ENCODE measurements around the gene SELENOH. TPM values are rescaled to one million over a fixed set of nuclear protein-coding genes. Genes with fewer than 3 reads are reported as not detected.

Gene SELENOH
- total RNA-seq, 1 donor from 2014 or later = 86.0 TPM

- no peak for DNase-seq (ENCODE audit: low read depth, low spot score)
Observed at GRCh38 chr11:57746920-57747319, 5.6 kb downstream of the SELENOH start.

GRCh38 chr11:57751176-57751575 lies 9.9 kb downstream of the SELENOH start:
- DNase-seq (ENCODE audit: low read depth, low spot score) = no peak

- no peak for DNase-seq (ENCODE audit: low read depth, low spot score)
Observed at GRCh38 chr11:57751676-57752253, 10.5 kb downstream of the SELENOH start, which contains the start of gene BTBD18. BTBD18 (minus strand) TSS chr11:57751819; CDS start chr11:57751188, 631 bp downstream.

- no peak for DNase-seq (ENCODE audit: low read depth, low spot score)
Observed at GRCh38 chr11:57752954-57753353, 11.7 kb downstream of the SELENOH start.

GRCh38 chr11:57758174-57758573 lies 16.9 kb downstream of the SELENOH start:
- DNase-seq (ENCODE audit: low read depth, low spot score) = no peak

GRCh38 chr11:57761301-57762234 lies 20.3 kb downstream of the SELENOH start, which contains the start of gene CTNND1:
CTNND1 (plus strand) TSS chr11:57761802; CDS start chr11:57791479, 29,677 bp downstream.
- peak; percentile 94 for DNase-seq (ENCODE audit: low read depth, low spot score)

GRCh38 chr11:57762235-57762861 lies 21.1 kb downstream of the SELENOH start:
- DNase-seq (ENCODE audit: low read depth, low spot score) = no peak

- DNase-seq (ENCODE audit: low read depth, low spot score) = no peak
Observed at GRCh38 chr11:57763568-57763967, 22.3 kb downstream of the SELENOH start.

- DNase-seq (ENCODE audit: low read depth, low spot score) = no peak
Observed at GRCh38 chr11:57764021-57764420, 22.7 kb downstream of the SELENOH start.

- no peak for DNase-seq (ENCODE audit: low read depth, low spot score)
Observed at GRCh38 chr11:57764566-57764965, 23.3 kb downstream of the SELENOH start.

GRCh38 chr11:57764972-57765371 lies 23.7 kb downstream of the SELENOH start:
- no peak for DNase-seq (ENCODE audit: low read depth, low spot score)

GRCh38 chr11:57770793-57771192 lies 29.5 kb downstream of the SELENOH start:
- no peak for DNase-seq (ENCODE audit: low read depth, low spot score)

- no peak for DNase-seq (ENCODE audit: low read depth, low spot score)
Observed at GRCh38 chr11:57771365-57771764, 30.1 kb downstream of the SELENOH start.

- no peak for DNase-seq (ENCODE audit: low read depth, low spot score)
Observed at GRCh38 chr11:57772562-57772961, 31.3 kb downstream of the SELENOH start.

GRCh38 chr11:57773026-57773598 lies 31.8 kb downstream of the SELENOH start:
- DNase-seq (ENCODE audit: low read depth, low spot score) = no peak

GRCh38 chr11:57775491-57775890 lies 34.2 kb downstream of the SELENOH start:
- DNase-seq (ENCODE audit: low read depth, low spot score) = no peak

GRCh38 chr11:57776031-57776521 lies 34.8 kb downstream of the SELENOH start:
- peak; percentile 69 for DNase-seq (ENCODE audit: low read depth, low spot score)

GRCh38 chr11:57776577-57777210 lies 35.4 kb downstream of the SELENOH start:
- DNase-seq (ENCODE audit: low read depth, low spot score) = no peak

GRCh38 chr11:57777969-57778317 lies 36.7 kb downstream of the SELENOH start:
- DNase-seq (ENCODE audit: low read depth, low spot score) = no peak

GRCh38 chr11:57778318-57779037 lies 37.2 kb downstream of the SELENOH start:
- peak; percentile 99 for DNase-seq (ENCODE audit: low read depth, low spot score)

Measured in pulmonary artery endothelial cell (primary cell).